ENCODE results near the gene PTPN6. TPM values are rescaled to one million over a fixed set of nuclear protein-coding genes. Genes with fewer than 3 reads are reported as not detected.

The PTPN6 gene
- total RNA-seq, 1 donor from 2014 or later = 26.2 TPM

GRCh38 chr12:6916426-6917200, 34.5 kb upstream of the PTPN6 start:
- no peak for DNase-seq (ENCODE audit: low spot score in 2 of 2, unreplicated experiment in 2 of 2)
- Mint-ChIP-seq H3K27me3 (ENCODE audit: low read depth) (peaks cover 46% of the 10 kb centered on the region), H3K4me1 (peaks cover 20% of the 10 kb centered on the region), H3K27ac (no peak overlapping the region), H3K36me3 (peaks cover 6% of the 10 kb centered on the region), H3K4me3 (no peak overlapping the region), H3K9me3 (no peaks in the 10 kb centered on the region)
- no peak for TF ChIP-seq CTCF (IDR thresholded peaks at IDR 0.05; ENCODE audit: unreplicated experiment)

- H3K9me3 Mint-ChIP-seq = no peaks in the 10 kb centered on the region
- peaks cover 35% of the 10 kb centered on the region for H3K27me3 Mint-ChIP-seq (ENCODE audit: low read depth)
- no peak for DNase-seq (ENCODE audit: low spot score in 2 of 2, unreplicated experiment in 2 of 2)
- H3K27ac Mint-ChIP-seq = no peak overlapping the region
- H3K4me3 Mint-ChIP-seq = no peak overlapping the region
- no peak for TF ChIP-seq CTCF (IDR thresholded peaks at IDR 0.05; ENCODE audit: unreplicated experiment)
- peaks cover 6% of the 10 kb centered on the region for H3K36me3 Mint-ChIP-seq
- peaks cover 20% of the 10 kb centered on the region for H3K4me1 Mint-ChIP-seq
Measured at GRCh38 chr12:6917491-6918231, 33.5 kb upstream of the PTPN6 start.

GRCh38 chr12:6919588-6919987, 31.6 kb upstream of the PTPN6 start:
- Mint-ChIP-seq H3K36me3 (peaks cover 6% of the 10 kb centered on the region), H3K4me1 (peaks cover 17% of the 10 kb centered on the region), H3K9me3 (no peaks in the 10 kb centered on the region), H3K4me3 (no peak overlapping the region), H3K27me3 (ENCODE audit: low read depth) (peaks cover 20% of the 10 kb centered on the region), H3K27ac (no peak overlapping the region)
- DNase-seq (ENCODE audit: low spot score in 2 of 2, unreplicated experiment in 2 of 2) = no peak
- TF ChIP-seq CTCF (IDR thresholded peaks at IDR 0.05; ENCODE audit: unreplicated experiment) = no peak

- no peak for TF ChIP-seq CTCF (IDR thresholded peaks at IDR 0.05; ENCODE audit: unreplicated experiment)
- Mint-ChIP-seq H3K9me3 (no peaks in the 10 kb centered on the region), H3K27ac (no peak overlapping the region), H3K4me1 (peaks cover 27% of the 10 kb centered on the region), H3K4me3 (no peak overlapping the region), H3K36me3 (peaks cover 5% of the 10 kb centered on the region), H3K27me3 (ENCODE audit: low read depth) (peaks cover 4% of the 10 kb centered on the region)
- no peak for DNase-seq (ENCODE audit: low spot score in 2 of 2, unreplicated experiment in 2 of 2)
Measured at GRCh38 chr12:6921539-6921938, 29.6 kb upstream of the PTPN6 start.

GRCh38 chr12:6921996-6922946, 28.9 kb upstream of the PTPN6 start:
- no peak for TF ChIP-seq CTCF (IDR thresholded peaks at IDR 0.05; ENCODE audit: unreplicated experiment)
- H3K27ac Mint-ChIP-seq = no peak overlapping the region
- no peaks in the 10 kb centered on the region for H3K27me3 Mint-ChIP-seq (ENCODE audit: low read depth)
- peaks cover 4% of the 10 kb centered on the region for H3K36me3 Mint-ChIP-seq
- H3K9me3 Mint-ChIP-seq = no peaks in the 10 kb centered on the region
- H3K4me1 Mint-ChIP-seq = peaks cover 34% of the 10 kb centered on the region
- no peak for DNase-seq (ENCODE audit: low spot score in 2 of 2, unreplicated experiment in 2 of 2)
- no peak overlapping the region for H3K4me3 Mint-ChIP-seq

Measured in mesothelial cell of epicardium (in vitro differentiated cells).